Measurements from ENCODE around the gene STK25. TPM values are rescaled to one million over a fixed set of nuclear protein-coding genes. Genes with fewer than 3 reads are reported as not detected.

Gene STK25
- total and polyA plus RNA-seq, 2 of the 8 experiments (the other 6 are each of a cell fraction or from before 2014, with no cell fraction given) = 159 to 546 TPM

DNA sequence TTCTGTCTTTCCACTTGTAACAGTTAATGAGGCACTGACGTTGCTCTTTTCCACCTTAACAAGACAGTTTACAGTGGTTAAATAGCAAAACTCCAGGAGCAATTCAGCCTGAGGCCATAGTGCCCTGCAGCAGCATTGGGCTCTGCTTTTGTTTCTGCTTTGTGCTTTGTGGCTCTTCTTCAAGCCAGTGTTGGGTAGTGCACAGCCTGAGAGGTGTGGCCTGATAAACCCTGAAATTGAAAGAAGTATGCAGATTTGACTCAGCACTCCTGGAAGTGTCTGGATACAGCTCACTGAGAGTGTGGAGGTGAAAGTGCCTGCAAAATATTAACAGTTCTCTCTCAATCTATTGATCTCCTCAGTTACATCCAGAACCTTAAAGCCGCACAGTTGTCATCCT is 63.0 kb downstream of the STK25 start (continued):
- TF ChIP-seq SUZ12 (IDR thresholded peaks at IDR 0.05; ENCODE audit: low read length) = no peak
- no peak for TF ChIP-seq POU5F1 (IDR thresholded peaks at IDR 0.05; ENCODE audit: low read depth, low read length)
- TF ChIP-seq CHD1 (IDR thresholded peaks at IDR 0.05; ENCODE audit: low read depth, low read length) = no peak
- no peak for TF ChIP-seq TBP (IDR thresholded peaks at IDR 0.05; ENCODE audit: low read depth, low read length)
